Stimulated activated effector memory CD8-positive, alpha-beta T cell treated with anti-CD3 and anti-CD28 coated beads, Interleukin-12 subunit alpha, Interleukin-12 subunit beta, amount 100 ng/mL, for 72 hours (primary cell): ENCODE results near the gene CREB1.
A peak's percentile ranks its signal among the peaks of the same experiment; 100 is the strongest.

Experiments
- ATAC-seq: fragments of 150-1000 bp; cut with Tn5 transposase; 2 replicates; pipeline ENCODE4 v1.10.0; 2021
- DNase-seq, 2 donors: peaks; one replicate each; pipeline ENCODE4 v3.0.0; 2021 to 2022; ENCODE audit warnings: low spot score in 2 of 2
- H3K27ac Mint-ChIP-seq: one replicate; pipeline ENCODE4 v1.8.0; 2022; ENCODE audit warnings: mild to moderate bottlenecking, mixed read lengths
- H3K36me3 Mint-ChIP-seq: one replicate; pipeline ENCODE4 v1.8.0; 2022; ENCODE audit warnings: mild to moderate bottlenecking, mixed read lengths
- H3K4me1 Mint-ChIP-seq: one replicate; pipeline ENCODE4 v1.8.0; 2022; ENCODE audit warnings: mixed read lengths
- H3K4me3 Mint-ChIP-seq: one replicate; pipeline ENCODE4 v1.8.0; 2022; ENCODE audit warnings: mild to moderate bottlenecking, mixed read lengths
- H3K9me3 Mint-ChIP-seq: one replicate; pipeline ENCODE4 v1.8.0; 2022; ENCODE audit warnings: mixed read lengths

The CREB1 gene

DNA sequence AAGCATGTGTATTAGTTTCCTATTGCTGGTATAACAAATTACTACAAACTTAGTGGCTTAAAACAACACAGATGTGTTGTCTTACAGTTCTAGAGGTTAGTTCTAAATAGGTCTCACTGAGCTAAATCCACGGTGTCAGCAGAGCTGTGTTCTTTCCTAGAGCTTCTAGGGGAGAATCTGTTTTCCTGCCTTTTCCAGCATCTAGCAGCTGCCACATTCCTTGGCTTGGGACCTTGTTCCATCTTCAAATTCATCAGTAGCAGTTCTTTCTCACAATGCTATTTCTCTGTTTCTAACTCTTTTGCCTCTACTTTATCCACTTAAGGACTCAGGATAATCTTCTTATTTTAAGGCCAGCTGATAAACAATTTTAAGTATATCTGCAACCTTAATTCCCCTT lies 32.2 kb upstream of the CREB1 start:
- Mint-ChIP-seq H3K36me3 (no peaks in the 10 kb centered on the region), H3K9me3 (no peaks in the 10 kb centered on the region), H3K4me1 (peaks cover 16% of the 10 kb centered on the region), H3K27ac (no peak overlapping the region), H3K4me3 (no peak overlapping the region)
- DNase-seq (no peak), ATAC-seq (no peak)

DNA sequence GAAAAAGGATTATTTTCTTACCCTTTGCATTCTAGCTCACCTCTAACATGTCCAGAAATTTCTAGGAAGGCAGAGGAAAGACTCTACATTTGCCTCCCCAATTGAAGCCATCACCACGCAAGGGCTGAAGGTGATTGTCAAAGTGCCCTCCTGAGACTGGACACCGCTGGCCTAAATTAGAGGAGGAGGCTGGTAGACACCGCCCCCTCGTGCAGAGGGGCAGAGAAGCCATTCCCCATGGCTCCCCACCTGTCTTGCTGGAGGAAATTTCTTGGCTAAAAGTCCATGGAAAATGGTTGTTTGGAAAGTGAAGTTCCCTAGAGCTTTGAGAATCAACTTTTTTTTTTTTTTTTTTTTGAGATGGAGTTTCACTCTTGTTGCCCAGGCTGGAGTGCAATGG lies 31.3 kb upstream of the CREB1 start:
- Mint-ChIP-seq H3K4me1 (peaks cover 19% of the 10 kb centered on the region), H3K27ac (no peak overlapping the region), H3K4me3 (no peak overlapping the region), H3K36me3 (no peaks in the 10 kb centered on the region), H3K9me3 (no peaks in the 10 kb centered on the region)
- no peak for ATAC-seq
- no peak for DNase-seq

DNA sequence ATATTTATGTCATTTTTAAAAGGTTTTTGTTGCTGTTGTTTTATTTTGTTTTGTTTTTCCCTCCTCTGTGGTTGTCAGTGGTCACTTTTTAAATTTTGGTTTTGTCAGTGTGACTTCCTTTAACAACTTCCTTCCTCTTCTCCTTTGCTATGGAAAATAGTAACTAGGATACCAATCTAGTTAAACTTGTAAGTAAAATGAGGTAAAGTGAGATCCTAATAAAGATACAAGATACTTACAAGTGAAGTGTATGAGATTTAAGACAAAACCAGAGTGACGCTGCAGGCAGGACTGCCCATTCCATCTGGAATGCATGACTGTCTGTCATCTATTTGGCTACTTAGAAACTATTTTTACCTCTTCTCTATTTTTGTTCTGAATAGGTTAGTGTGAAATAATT lies 30.6 kb upstream of the CREB1 start:
- DNase-seq (no peak), ATAC-seq (no peak)
- Mint-ChIP-seq H3K36me3 (no peaks in the 10 kb centered on the region), H3K4me3 (no peak overlapping the region), H3K27ac (no peak overlapping the region), H3K4me1 (peaks cover 26% of the 10 kb centered on the region), H3K9me3 (no peaks in the 10 kb centered on the region)

DNA sequence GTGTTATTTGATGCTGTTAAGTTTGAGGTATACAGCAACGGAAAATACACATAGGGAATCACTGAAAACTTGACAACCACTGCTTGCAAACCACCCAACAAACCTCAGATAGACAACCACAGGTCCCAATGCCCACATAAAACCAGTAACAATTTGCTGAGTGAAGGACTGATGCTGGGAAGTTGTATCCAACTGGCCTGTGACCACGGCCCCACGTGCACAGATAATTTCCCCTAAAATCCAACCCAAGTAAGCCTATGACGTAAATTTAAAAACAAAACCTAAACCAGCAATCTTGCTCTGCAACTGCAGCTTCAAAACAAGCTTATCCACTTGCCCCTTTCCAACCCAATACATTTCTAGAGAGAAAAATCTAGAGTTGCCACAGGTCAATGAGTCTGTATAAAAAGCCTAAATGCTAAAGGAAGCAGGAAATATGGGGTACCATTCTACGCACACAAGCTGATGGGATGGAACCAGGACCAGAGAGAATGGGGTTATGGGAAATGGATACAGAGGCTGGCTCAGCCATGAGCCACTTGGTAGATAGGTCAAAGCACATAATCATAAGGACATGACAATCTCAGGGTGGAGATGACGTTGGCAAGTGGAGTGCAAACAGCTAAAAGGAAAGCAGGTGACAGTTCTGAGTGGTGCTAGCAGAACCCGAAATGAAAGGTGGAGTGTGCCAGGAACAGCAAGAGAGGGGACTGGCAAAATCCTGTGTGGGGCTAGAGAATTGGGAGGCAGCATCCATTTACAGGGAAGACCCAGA lies 27.8 kb upstream of the CREB1 start:
- no peak overlapping the region for H3K4me3 Mint-ChIP-seq
- no peak overlapping the region for H3K27ac Mint-ChIP-seq
- DNase-seq = no peak
- H3K36me3 Mint-ChIP-seq = peaks cover 6% of the 10 kb centered on the region
- peaks cover 51% of the 10 kb centered on the region for H3K4me1 Mint-ChIP-seq
- H3K9me3 Mint-ChIP-seq = no peaks in the 10 kb centered on the region
- no peak for ATAC-seq

DNA sequence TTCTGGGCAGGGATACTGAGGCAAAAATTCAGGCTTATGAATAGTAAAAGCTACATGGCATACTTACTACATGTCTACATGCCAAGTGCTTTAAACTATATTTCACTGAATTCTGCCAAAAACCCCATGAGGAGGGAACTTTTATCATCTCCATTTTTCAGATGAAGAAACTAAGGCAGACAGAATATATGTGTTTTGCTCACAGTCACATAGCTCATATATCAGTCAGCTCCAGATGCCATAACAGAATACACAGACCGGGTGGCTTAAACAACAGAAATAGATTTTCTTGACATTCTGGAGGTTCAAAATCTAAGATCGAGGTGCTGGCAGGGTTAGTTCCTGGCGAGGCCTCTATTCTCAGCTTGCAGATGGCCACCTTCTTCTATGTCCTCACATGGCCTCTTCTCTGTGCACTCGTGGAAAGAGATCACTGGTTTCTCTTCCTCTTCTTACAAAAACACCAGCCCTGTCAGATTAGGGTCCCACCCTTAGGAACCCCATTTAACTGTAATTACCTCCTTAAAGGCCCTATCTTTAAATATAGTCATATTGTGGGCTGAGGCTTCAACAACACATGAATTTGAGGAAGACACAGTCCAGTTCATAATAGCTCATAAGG lies 27.1 kb upstream of the CREB1 start:
- peaks cover 52% of the 10 kb centered on the region for H3K4me1 Mint-ChIP-seq
- no peak overlapping the region for H3K4me3 Mint-ChIP-seq
- peaks cover 6% of the 10 kb centered on the region for H3K36me3 Mint-ChIP-seq

GRCh38 chr2:207503234-207503633 lies 26.5 kb upstream of the CREB1 start:
- no peak overlapping the region for H3K4me3 Mint-ChIP-seq
- DNase-seq (no peak), ATAC-seq (peak; percentile 85)
- H3K4me1 Mint-ChIP-seq = peaks cover 52% of the 10 kb centered on the region
- H3K9me3 Mint-ChIP-seq = no peaks in the 10 kb centered on the region
- H3K27ac Mint-ChIP-seq = no peak overlapping the region
- H3K36me3 Mint-ChIP-seq = peaks cover 6% of the 10 kb centered on the region

More for the DNA sequence above, 27.1 kb upstream of the CREB1 start:
- Mint-ChIP-seq H3K27ac (no peak overlapping the region), H3K9me3 (no peaks in the 10 kb centered on the region)
- ATAC-seq (no peak), DNase-seq (no peak)

GRCh38 chr2:207504513-207505170 lies 25.1 kb upstream of the CREB1 start:
- Mint-ChIP-seq H3K9me3 (no peaks in the 10 kb centered on the region), H3K27ac (no peak overlapping the region), H3K4me1 (peaks cover 45% of the 10 kb centered on the region), H3K4me3 (peak overlapping the region; percentile 41), H3K36me3 (peaks cover 6% of the 10 kb centered on the region)
- DNase-seq (no peak), ATAC-seq (no peak)

DNA sequence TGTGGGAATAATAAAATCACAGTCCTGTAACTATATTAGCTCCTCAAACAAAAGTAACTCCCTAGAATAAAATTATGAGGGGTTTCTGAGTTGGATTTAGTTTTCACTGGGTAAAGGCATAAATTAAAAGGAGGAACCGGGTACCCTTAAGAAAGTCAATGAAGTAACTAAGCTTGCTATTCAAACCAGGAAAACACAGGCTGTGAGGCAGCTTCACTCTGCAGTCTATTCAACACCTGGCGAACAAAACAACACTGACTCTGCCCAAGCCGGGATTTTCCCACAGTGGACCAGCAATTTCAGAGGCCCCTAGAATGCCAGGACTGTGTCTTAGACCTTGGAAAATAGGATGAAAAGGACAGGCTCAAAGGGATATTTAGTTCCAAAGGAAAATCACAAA lies 24.6 kb upstream of the CREB1 start:
- Mint-ChIP-seq H3K4me3 (peak overlapping the region; percentile 41), H3K36me3 (peaks cover 6% of the 10 kb centered on the region), H3K4me1 (peaks cover 45% of the 10 kb centered on the region), H3K9me3 (no peaks in the 10 kb centered on the region), H3K27ac (no peak overlapping the region)
- ATAC-seq (no peak), DNase-seq (no peak)

GRCh38 chr2:207505728-207506127 lies 24.0 kb upstream of the CREB1 start:
- DNase-seq = no peak
- no peaks in the 10 kb centered on the region for H3K9me3 Mint-ChIP-seq
- peaks cover 45% of the 10 kb centered on the region for H3K4me1 Mint-ChIP-seq
- peak; percentile 72 for ATAC-seq
- H3K4me3 Mint-ChIP-seq = peak overlapping the region; percentile 41
- no peak overlapping the region for H3K27ac Mint-ChIP-seq
- H3K36me3 Mint-ChIP-seq = peaks cover 6% of the 10 kb centered on the region

GRCh38 chr2:207506426-207506825 lies 23.3 kb upstream of the CREB1 start:
- peaks cover 6% of the 10 kb centered on the region for H3K36me3 Mint-ChIP-seq
- no peaks in the 10 kb centered on the region for H3K9me3 Mint-ChIP-seq
- DNase-seq (no peak), ATAC-seq (no peak)
- no peak overlapping the region for H3K27ac Mint-ChIP-seq
- H3K4me1 Mint-ChIP-seq = peaks cover 45% of the 10 kb centered on the region
- H3K4me3 Mint-ChIP-seq = peak overlapping the region; percentile 41

- Mint-ChIP-seq H3K4me3 (no peak overlapping the region), H3K27ac (no peak overlapping the region), H3K36me3 (peaks cover 14% of the 10 kb centered on the region), H3K4me1 (peaks cover 30% of the 10 kb centered on the region), H3K9me3 (no peaks in the 10 kb centered on the region)
- ATAC-seq (no peak), DNase-seq (no peak)
These were observed 19.6 kb upstream of the CREB1 start for GRCh38 chr2:207510148-207510547.

- H3K9me3 Mint-ChIP-seq = no peaks in the 10 kb centered on the region
- peaks cover 8% of the 10 kb centered on the region for H3K36me3 Mint-ChIP-seq
- H3K4me3 Mint-ChIP-seq = no peak overlapping the region
- H3K27ac Mint-ChIP-seq = no peak overlapping the region
- H3K4me1 Mint-ChIP-seq = peaks cover 14% of the 10 kb centered on the region
- no peak for ATAC-seq
- no peak for DNase-seq
These were observed 17.9 kb upstream of the CREB1 start for GRCh38 chr2:207511851-207512250.

DNA sequence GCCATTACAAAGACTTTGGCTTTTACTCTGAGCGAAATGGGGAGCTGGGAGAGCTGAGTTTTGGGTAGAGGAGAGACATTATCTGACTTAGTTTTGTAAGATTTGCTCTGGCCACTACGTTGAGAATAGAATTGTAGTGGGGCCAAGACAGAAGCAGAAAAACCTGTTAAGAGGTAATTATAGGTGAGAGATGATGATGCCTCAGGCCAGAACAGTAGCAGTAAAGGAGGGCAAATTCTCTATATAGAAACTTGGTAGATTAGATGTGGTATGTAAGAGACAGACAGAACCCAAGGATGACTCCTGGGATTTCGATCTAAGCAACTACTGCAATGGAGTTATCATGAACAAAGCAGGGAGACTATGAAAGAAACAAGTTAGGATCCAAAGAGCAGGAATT lies 17.4 kb upstream of the CREB1 start:
- H3K4me3 Mint-ChIP-seq = no peak overlapping the region
- ATAC-seq (no peak), DNase-seq (no peak)
- H3K27ac Mint-ChIP-seq = no peak overlapping the region
- peaks cover 8% of the 10 kb centered on the region for H3K36me3 Mint-ChIP-seq
- H3K4me1 Mint-ChIP-seq = peaks cover 12% of the 10 kb centered on the region
- no peaks in the 10 kb centered on the region for H3K9me3 Mint-ChIP-seq

DNA sequence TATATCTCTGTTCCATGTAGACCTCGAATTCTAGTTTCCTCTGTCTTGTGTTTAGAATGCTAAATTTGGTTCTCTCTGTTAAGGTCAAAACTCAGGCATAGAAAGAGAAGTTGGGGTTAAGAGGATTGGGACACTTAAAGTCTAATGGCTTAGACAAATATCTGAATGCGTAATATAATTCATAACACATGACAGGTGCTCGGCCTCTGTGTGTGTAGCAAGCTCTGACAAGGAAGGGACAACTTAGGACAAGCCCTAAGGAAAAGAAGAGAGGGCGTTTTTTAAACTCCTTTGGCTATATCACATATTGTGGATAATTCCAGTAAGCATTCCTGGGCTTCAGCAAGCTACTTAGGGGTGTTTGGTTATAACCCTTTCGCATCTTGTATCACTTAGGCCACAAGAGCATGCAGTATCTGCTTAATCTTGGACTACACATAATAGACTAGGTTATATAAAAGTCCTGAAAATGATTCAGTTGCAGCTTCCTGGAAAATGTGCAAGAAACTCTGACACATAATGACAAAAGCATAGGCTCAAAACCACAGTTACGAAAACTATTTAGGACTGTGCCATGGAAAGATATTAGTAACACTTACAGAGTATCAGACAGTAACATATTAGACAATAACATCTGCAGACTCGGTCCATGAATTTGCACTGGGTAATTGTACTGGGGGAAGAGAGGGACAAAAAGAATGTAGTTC lies 16.1 kb upstream of the CREB1 start:
- H3K4me3 Mint-ChIP-seq = no peak overlapping the region
- H3K36me3 Mint-ChIP-seq = peaks cover 8% of the 10 kb centered on the region
- DNase-seq = no peak
- H3K27ac Mint-ChIP-seq = no peak overlapping the region
- H3K4me1 Mint-ChIP-seq = peaks cover 12% of the 10 kb centered on the region
- no peaks in the 10 kb centered on the region for H3K9me3 Mint-ChIP-seq
- peak; percentile 81 for ATAC-seq

GRCh38 chr2:207514451-207514850 lies 15.3 kb upstream of the CREB1 start:
- no peak for ATAC-seq
- no peak overlapping the region for H3K4me3 Mint-ChIP-seq
- H3K27ac Mint-ChIP-seq = no peak overlapping the region

More at GRCh38 chr2:207514451-207514850, 15.3 kb upstream of the CREB1 start:
- H3K4me1 Mint-ChIP-seq = peaks cover 12% of the 10 kb centered on the region
- DNase-seq = no peak
- no peaks in the 10 kb centered on the region for H3K9me3 Mint-ChIP-seq
- peaks cover 8% of the 10 kb centered on the region for H3K36me3 Mint-ChIP-seq
